Measurements from ENCODE around the gene TRAPPC2. TPM values are rescaled to one million over a fixed set of nuclear protein-coding genes. Genes with fewer than 3 reads are reported as not detected.

TRAPPC2 gene
- total RNA-seq, 2 experiments from 2014 or later: 14.1 to 16.1 TPM

Other genes starting within 250 kb of the TRAPPC2 start
- under 1 TPM; 0.58 to 0.64 TPM for gene EGFL6, start 165.0 kb downstream of the TRAPPC2 start, total RNA-seq
- 1 to 10 TPM; 1.9 TPM for gene TCEANC, start 81.5 kb downstream of the TRAPPC2 start, total RNA-seq
- gene RAB9A, start 45.5 kb downstream of the TRAPPC2 start, total RNA-seq: 10 to 100 TPM; 28.2 to 32.1 TPM
- 10 to 100 TPM; 24.5 to 30.9 TPM for gene OFD1, start 128 bp upstream of the TRAPPC2 start, total RNA-seq
- not detected for gene GPM6B, start 82.5 kb upstream of the TRAPPC2 start, total RNA-seq

Data from activated CD4-positive, alpha-beta memory T cell treated with anti-CD3 and anti-CD28 coated beads for 36 hours (primary cell).